ENCODE data around the gene OR2T12.

OR2T12 gene

GRCh38 chr1:248303324-248303723 lies at the start of gene OR2T12:
Gene OR2T12, minus strand, starts transcription at chr1:248303424. Its CDS starts 7,846 bp downstream, at chr1:248295578.
- Histone ChIP-seq H3K36me3 (ENCODE audit: insufficient read depth) (no peaks in the 10 kb centered on the region), H4K20me1 (ENCODE audit: insufficient read depth) (no peaks in the 10 kb centered on the region), H3K4me2 (no peak within 1 kb of the TSS), H3K4me1 (ENCODE audit: low read depth, poor library complexity, severe bottlenecking) (no peaks in the 10 kb centered on the region), H3K4me3 (IDR thresholded peaks at IDR 0.05; ENCODE audit: insufficient read depth, low read depth, low read length) (no peak within 1 kb of the TSS), H2AFZ (ENCODE audit: low read depth) (no peak within 1 kb of the TSS), H3K27me3 (ENCODE audit: insufficient read depth, low read depth) (no peaks in the 10 kb centered on the region), H3K79me2 (ENCODE audit: insufficient read depth, low read depth) (no peaks in the 10 kb centered on the region), H3K27ac (no peak within 1 kb of the TSS), H3K9ac (no peak within 1 kb of the TSS)
- no peak for TF ChIP-seq CTCF (conservative IDR thresholded peaks at IDR 0.05; ENCODE audit: low read depth, low read length)

DNA sequence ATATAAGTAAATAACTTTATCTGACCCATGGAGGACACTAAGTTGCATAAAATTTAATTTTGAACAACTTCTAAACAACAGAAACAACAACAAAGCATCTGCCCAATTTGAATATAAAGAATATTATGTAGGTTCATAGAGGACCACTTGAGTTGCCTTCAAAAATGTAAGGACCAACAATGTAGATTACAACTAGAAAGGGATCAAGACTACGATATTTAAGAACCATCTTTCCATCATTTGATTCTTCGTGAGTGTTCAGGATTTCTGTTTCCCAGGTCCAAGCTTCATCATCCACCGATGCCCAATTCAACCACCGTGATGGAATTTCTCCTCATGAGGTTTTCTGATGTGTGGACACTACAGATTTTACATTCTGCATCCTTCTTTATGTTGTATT lies 45.3 kb upstream of the OR2T12 start, which contains the start of gene OR14C36:
OR14C36 (plus strand) TSS at position 301 of the 400 bp plus-strand sequence; CDS start at position 301, 0 bp downstream.
- Histone ChIP-seq H2AFZ (ENCODE audit: low read depth) (no peak within 1 kb of the TSS), H3K27ac (no peak within 1 kb of the TSS), H3K36me3 (ENCODE audit: insufficient read depth) (no peaks in the 10 kb centered on the region), H3K4me2 (no peak within 1 kb of the TSS), H4K20me1 (ENCODE audit: insufficient read depth) (no peaks in the 10 kb centered on the region), H3K27me3 (ENCODE audit: insufficient read depth, low read depth) (no peaks in the 10 kb centered on the region), H3K9ac (no peak within 1 kb of the TSS), H3K4me1 (ENCODE audit: low read depth, poor library complexity, severe bottlenecking) (no peaks in the 10 kb centered on the region), H3K79me2 (ENCODE audit: insufficient read depth, low read depth) (no peaks in the 10 kb centered on the region), H3K4me3 (IDR thresholded peaks at IDR 0.05; ENCODE audit: insufficient read depth, low read depth, low read length) (no peak within 1 kb of the TSS)
- no peak for TF ChIP-seq CTCF (conservative IDR thresholded peaks at IDR 0.05; ENCODE audit: low read depth, low read length)

DNA sequence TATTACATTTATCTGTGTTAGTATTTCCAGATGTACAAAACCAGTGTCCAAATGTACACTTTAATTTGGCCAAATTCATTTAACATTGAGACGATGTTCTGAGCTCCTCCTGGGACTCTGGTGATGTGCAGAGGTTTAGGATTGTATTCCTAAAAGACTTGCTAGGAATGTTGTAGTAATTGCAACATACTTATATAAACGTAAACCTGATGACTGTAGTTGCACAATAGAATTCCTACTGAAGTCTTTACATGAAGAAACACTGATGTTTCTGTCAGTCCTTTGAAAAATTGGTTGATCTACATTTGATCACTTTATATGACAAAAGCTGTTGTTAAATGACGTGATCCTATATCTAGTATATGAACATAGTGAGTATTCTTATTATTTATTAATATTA lies 40.2 kb upstream of the OR2T12 start:
- H3K27ac ChIP-seq: no peak overlapping the region
- H3K9ac ChIP-seq: no peak overlapping the region
- TF ChIP-seq CTCF (conservative IDR thresholded peaks at IDR 0.05; ENCODE audit: low read depth, low read length): no peak
- no peak overlapping the region for H2AFZ ChIP-seq (ENCODE audit: low read depth)
- no peaks in the 10 kb centered on the region for H3K27me3 ChIP-seq (ENCODE audit: insufficient read depth, low read depth)
- H3K4me1 ChIP-seq (ENCODE audit: low read depth, poor library complexity, severe bottlenecking): no peaks in the 10 kb centered on the region
- H3K4me3 ChIP-seq (IDR thresholded peaks at IDR 0.05; ENCODE audit: insufficient read depth, low read depth, low read length): no peak overlapping the region
- no peaks in the 10 kb centered on the region for H3K36me3 ChIP-seq (ENCODE audit: insufficient read depth)
- H3K4me2 ChIP-seq: no peak overlapping the region
- H4K20me1 ChIP-seq (ENCODE audit: insufficient read depth): no peaks in the 10 kb centered on the region
- no peaks in the 10 kb centered on the region for H3K79me2 ChIP-seq (ENCODE audit: insufficient read depth, low read depth)

- Histone ChIP-seq H3K4me3 (IDR thresholded peaks at IDR 0.05; ENCODE audit: insufficient read depth, low read depth, low read length) (no peak within 1 kb of the TSS), H3K4me1 (ENCODE audit: low read depth, poor library complexity, severe bottlenecking) (no peaks in the 10 kb centered on the region), H3K36me3 (ENCODE audit: insufficient read depth) (no peaks in the 10 kb centered on the region), H3K27ac (no peak within 1 kb of the TSS), H4K20me1 (ENCODE audit: insufficient read depth) (no peaks in the 10 kb centered on the region), H3K27me3 (ENCODE audit: insufficient read depth, low read depth) (no peaks in the 10 kb centered on the region), H2AFZ (ENCODE audit: low read depth) (no peak within 1 kb of the TSS), H3K4me2 (no peak within 1 kb of the TSS), H3K9ac (no peak within 1 kb of the TSS), H3K79me2 (ENCODE audit: insufficient read depth, low read depth) (no peaks in the 10 kb centered on the region)
- no peak for TF ChIP-seq CTCF (conservative IDR thresholded peaks at IDR 0.05; ENCODE audit: low read depth, low read length)
Observed at GRCh38 chr1:248324468-248324867, 21.2 kb upstream of the OR2T12 start, which contains the start of gene OR2M7. Gene OR2M7, minus strand, starts transcription at chr1:248324568. Its CDS starts 0 bp downstream, at chr1:248324568.
